ENCODE results near the gene ZNF687. TPM values are rescaled to one million over a fixed set of nuclear protein-coding genes. Genes with fewer than 3 reads are reported as not detected.
"Not testable (repeated sequence)": the region's sequence is repeated elsewhere in the genome, so short reads cannot be mapped to it uniquely, and the experiment has no call there.

The ZNF687 gene
- total RNA-seq, 1 donor: 45.5 TPM

GRCh38 chr1:151275341-151275740 lies 6.8 kb upstream of the ZNF687 start:
- not testable (repeated sequence) for DNase-seq (ENCODE audit: low read depth in 2 of 3, low spot score in 2 of 3)

GRCh38 chr1:151277249-151277648 lies 4.8 kb upstream of the ZNF687 start:
- DNase-seq (ENCODE audit: low read depth in 2 of 3, low spot score in 2 of 3): peak in 1 of 3 donors; percentile 8

GRCh38 chr1:151281225-151281968 lies 702 bp upstream of the ZNF687 start:
- peak; percentile 93 to 98 (median 95) for DNase-seq (ENCODE audit: low read depth in 2 of 3, low spot score in 2 of 3)

GRCh38 chr1:151282883-151283725 lies 1.0 kb downstream of the ZNF687 start:
- peak; percentile 24 to 50 (median 47) for DNase-seq (ENCODE audit: low read depth in 2 of 3, low spot score in 2 of 3)

GRCh38 chr1:151284013-151284577 lies 2.0 kb downstream of the ZNF687 start:
- no peak for DNase-seq (ENCODE audit: low read depth in 2 of 3, low spot score in 2 of 3)

GRCh38 chr1:151286619-151287340 lies 4.7 kb downstream of the ZNF687 start:
- no peak for DNase-seq (ENCODE audit: low read depth in 2 of 3, low spot score in 2 of 3)

GRCh38 chr1:151287341-151287699 lies 5.2 kb downstream of the ZNF687 start:
- DNase-seq (ENCODE audit: low read depth in 2 of 3, low spot score in 2 of 3): no peak

GRCh38 chr1:151287767-151288500 lies 5.8 kb downstream of the ZNF687 start:
- DNase-seq (ENCODE audit: low read depth in 2 of 3, low spot score in 2 of 3): no peak

- no peak for DNase-seq (ENCODE audit: low read depth in 2 of 3, low spot score in 2 of 3)
Measured at GRCh38 chr1:151288502-151288901, 6.4 kb downstream of the ZNF687 start.

- DNase-seq (ENCODE audit: low read depth in 2 of 3, low spot score in 2 of 3): no peak
Measured at GRCh38 chr1:151289080-151289935, 7.2 kb downstream of the ZNF687 start.

- DNase-seq (ENCODE audit: low read depth in 2 of 3, low spot score in 2 of 3): no peak
Measured at GRCh38 chr1:151289991-151290708, 8.1 kb downstream of the ZNF687 start.

- no peak for DNase-seq (ENCODE audit: low read depth in 2 of 3, low spot score in 2 of 3)
Measured at GRCh38 chr1:151290709-151291303, 8.7 kb downstream of the ZNF687 start.

- peak in 1 of 3 donors; percentile 41 for DNase-seq (ENCODE audit: low read depth in 2 of 3, low spot score in 2 of 3)
Measured at GRCh38 chr1:151292207-151293030, 10.3 kb downstream of the ZNF687 start.

- no peak for DNase-seq (ENCODE audit: low read depth in 2 of 3, low spot score in 2 of 3)
Measured at GRCh38 chr1:151293093-151293492, 11.0 kb downstream of the ZNF687 start.

GRCh38 chr1:151294742-151295462 lies 12.8 kb downstream of the ZNF687 start:
- DNase-seq (ENCODE audit: low read depth in 2 of 3, low spot score in 2 of 3): no peak

- DNase-seq (ENCODE audit: low read depth in 2 of 3, low spot score in 2 of 3): no peak
Measured at GRCh38 chr1:151309811-151310323, 27.8 kb downstream of the ZNF687 start.

All from hematopoietic multipotent progenitor cell (in vitro differentiated cells).